WTC11 (cell line): Measurements from ENCODE around the gene NMBR. TPM values are rescaled to one million over a fixed set of nuclear protein-coding genes. Genes with fewer than 3 reads are reported as not detected.
A peak's percentile ranks its signal among the peaks of the same experiment; 100 is the strongest.

Experiments
- ATAC-seq: fragments of 200-7000 bp; cut with Tn5 transposase; 2 replicates; pipeline ENCODE4 v1.10.0; 2021; ENCODE audit warnings: mild to moderate bottlenecking, moderate library complexity
- CTCF ChIA-PET: fragments of 300-600 bp; sonication (Branson Sonifier 250); formaldehyde crosslinking; loops from one replicate; lab custom pipeline; 2021; ENCODE audit warnings: antibody characterized with exemption; lab: Charles Lee
- POLR2A ChIA-PET: fragments of 350-600 bp; sonication (Branson Sonifier 250); formaldehyde crosslinking; loops from one replicate; lab custom pipeline; 2021; ENCODE audit warnings: antibody characterized with exemption; lab: Charles Lee
- DNase-seq: peaks from one replicate; pipeline ENCODE4 v3.0.0; 2021; ENCODE audit warnings: low spot score
- H3K27ac Mint-ChIP-seq: 2 replicates; pipeline ENCODE4 v1.8.0; 2021; ENCODE audit warnings: mixed read lengths
- H3K27me3 Mint-ChIP-seq: 2 replicates; pipeline ENCODE4 v1.8.0; 2021; ENCODE audit warnings: low read depth, mild to moderate bottlenecking, moderate library complexity, mixed read lengths
- H3K36me3 Mint-ChIP-seq: 2 replicates; pipeline ENCODE4 v1.8.0; 2021; ENCODE audit warnings: mixed read lengths
- H3K4me1 Mint-ChIP-seq: 2 replicates; pipeline ENCODE4 v1.8.0; 2022; ENCODE audit warnings: mixed read lengths
- H3K4me3 Mint-ChIP-seq: 2 replicates; pipeline ENCODE4 v1.8.0; 2021; ENCODE audit warnings: mild to moderate bottlenecking, moderate library complexity, mixed read lengths
- H3K9me3 Mint-ChIP-seq: 2 replicates; pipeline ENCODE4 v1.8.0; 2021; ENCODE audit warnings: mixed read lengths
- ESRRA ChIP-seq: sonication (generic); formaldehyde crosslinking; IDR thresholded peaks from 2 replicates; pipeline ENCODE4 v1.8.1; 2022; ENCODE audit warnings: mild to moderate bottlenecking, missing genetic modification reagents, borderline replicate concordance
- MXD4 ChIP-seq: fragments of 250-450 bp; sonication (Bioruptor Pico); IDR thresholded peaks from 2 replicates; pipeline ENCODE4 v1.8.0; 2021; ENCODE audit warnings: mild to moderate bottlenecking, moderate library complexity, borderline replicate concordance
- NFYB ChIP-seq: sonication (generic); formaldehyde crosslinking; conservative IDR thresholded peaks from 2 replicates; pipeline ENCODE4 v1.8.0; 2022; ENCODE audit warnings: low read depth, missing genetic modification reagents
- NR2C2 ChIP-seq: sonication (generic); formaldehyde crosslinking; IDR thresholded peaks from 2 replicates; pipeline ENCODE4 v1.8.0; 2022; ENCODE audit warnings: mild to moderate bottlenecking, missing genetic modification reagents
- OVOL2 ChIP-seq: fragments of 250-450 bp; sonication (Bioruptor Pico); IDR thresholded peaks from 2 replicates; pipeline ENCODE4 v1.9.0; 2021; ENCODE audit warnings: mild to moderate bottlenecking, borderline replicate concordance
- PRRX2 ChIP-seq: fragments of 250-450 bp; sonication (Bioruptor Pico); IDR thresholded peaks from 2 replicates; pipeline ENCODE4 v1.8.0; 2021; ENCODE audit warnings: mild to moderate bottlenecking
- SMAD3 ChIP-seq: sonication (generic); formaldehyde crosslinking; IDR thresholded peaks from 2 replicates; pipeline ENCODE4 v1.8.0; 2022; ENCODE audit warnings: missing genetic modification reagents, mild to moderate bottlenecking, borderline replicate concordance
- ZBTB21 ChIP-seq: sonication (generic); formaldehyde crosslinking; IDR thresholded peaks from 2 replicates; pipeline ENCODE4 v1.8.1; 2023; ENCODE audit warnings: mild to moderate bottlenecking, missing genetic modification reagents, borderline replicate concordance
- ZNF121 ChIP-seq: sonication (generic); formaldehyde crosslinking; IDR thresholded peaks from 2 replicates; pipeline ENCODE4 v1.8.0; 2023; ENCODE audit warnings: missing genetic modification reagents
- ZNF263 ChIP-seq: sonication (generic); formaldehyde crosslinking; IDR thresholded peaks from 2 replicates; pipeline ENCODE4 v1.8.1; 2022; ENCODE audit warnings: low read depth, mild to moderate bottlenecking, moderate library complexity, missing genetic modification reagents
- total RNA-seq: library from RNA; stranded (reverse); gene quantifications from 3 replicates; pipeline ENCODE4 v1.2.3, GENCODE V29; 2021
- TF ChIP-seq, protein P1 (sequence below): fragments of 250-450 bp; sonication (Bioruptor Pico); IDR thresholded peaks from 2 replicates; pipeline ENCODE4 v1.9.0; 2021; ENCODE audit warnings: mild to moderate bottlenecking
- TF ChIP-seq, protein P2 (sequence below): sonication (generic); formaldehyde crosslinking; IDR thresholded peaks from 2 replicates; pipeline ENCODE4 v1.8.1; 2022; ENCODE audit warnings: mild to moderate bottlenecking, moderate library complexity, missing genetic modification reagents
- TF ChIP-seq, protein P3 (sequence below): sonication (generic); formaldehyde crosslinking; IDR thresholded peaks from 2 replicates; pipeline ENCODE4 v1.8.1; 2022; ENCODE audit warnings: missing genetic modification reagents, borderline replicate concordance
- TF ChIP-seq, protein P4 (sequence below): fragments of 200-600 bp; IDR thresholded peaks from 2 replicates; pipeline ENCODE4 v1.8.0; 2022; ENCODE audit warnings: antibody characterized with exemption
- TF ChIP-seq, protein P5 (sequence below): fragments of 250-450 bp; sonication (Bioruptor Pico); IDR thresholded peaks from 2 replicates; pipeline ENCODE4 v1.9.0; 2021; ENCODE audit warnings: mild to moderate bottlenecking, borderline replicate concordance
- TF ChIP-seq, protein P6 (sequence below): sonication (generic); formaldehyde crosslinking; IDR thresholded peaks from 2 replicates; pipeline ENCODE4 v1.8.1; 2023; ENCODE audit warnings: mild to moderate bottlenecking, missing genetic modification reagents, moderate library complexity
- TF ChIP-seq, protein P7 (sequence below): sonication (generic); formaldehyde crosslinking; conservative IDR thresholded peaks from 2 replicates; pipeline ENCODE4 v1.8.1; 2022; ENCODE audit warnings: mild to moderate bottlenecking, missing genetic modification reagents

The NMBR gene
- total RNA-seq, 1 experiment from 2014 or later = not detected

DNA sequence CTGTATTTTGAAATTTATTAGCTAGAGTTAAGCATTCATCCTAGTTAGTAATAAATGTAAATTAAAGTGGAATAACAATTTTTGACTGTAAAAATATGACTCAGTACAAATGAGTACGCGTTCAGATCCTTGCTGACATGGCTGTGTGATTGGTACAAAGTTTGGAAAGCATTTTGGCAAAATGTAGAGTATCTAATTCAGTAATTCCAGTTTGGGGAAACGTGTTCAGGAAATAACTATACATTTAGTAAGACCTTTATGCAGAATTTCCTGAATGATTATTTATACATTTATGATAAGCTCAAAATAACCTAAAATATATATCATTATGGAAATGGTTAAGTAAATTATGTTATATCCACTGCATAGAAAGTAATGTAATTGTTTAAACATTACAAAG is 8.2 kb upstream of the NMBR start:
- no peak overlapping the region for H3K27ac Mint-ChIP-seq
- no peak for DNase-seq
- ChIA-PET CTCF (interaction anchor here (1.9 to 2.5 kb wide), 2 partner anchors 52 to 77 kb away, joined by 9 to 16 read pairs; no protein-coding TSS in a partner anchor), POLR2A (no interaction called here)
- 0 out of 2 replicates have a peak, but pooled peaks cover 4% of the 10 kb centered on the region for H3K36me3 Mint-ChIP-seq
- ATAC-seq = no peak
- no peaks in the 10 kb centered on the region for H3K27me3 Mint-ChIP-seq
- H3K4me1 Mint-ChIP-seq = peaks cover 48% of the 10 kb centered on the region
- no peak overlapping the region for H3K4me3 Mint-ChIP-seq
- H3K9me3 Mint-ChIP-seq = no peaks in the 10 kb centered on the region
- TF ChIP-seq ZNF263 (CRISPR knock-in tag) = no peak
- no peak for TF ChIP-seq ESRRA

DNA sequence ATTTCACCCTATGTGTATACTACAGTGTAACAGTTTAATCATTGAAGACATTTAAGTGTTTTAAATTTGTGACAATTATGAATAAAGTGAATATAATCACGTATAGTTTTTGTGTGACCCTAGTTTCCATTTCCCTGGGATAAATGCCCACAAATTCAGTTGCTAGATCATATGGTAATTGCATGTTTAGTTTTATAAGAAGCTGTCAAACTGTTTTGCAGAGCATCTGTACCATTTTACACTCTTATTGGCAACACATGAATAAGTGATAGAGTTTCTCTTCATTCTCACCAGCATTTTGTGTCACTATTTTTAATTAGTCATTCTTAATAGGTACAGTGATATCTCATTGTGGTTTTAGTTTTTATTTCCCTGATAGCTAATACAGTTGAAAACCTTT is 7.4 kb upstream of the NMBR start:
- ATAC-seq = no peak
- H3K27ac Mint-ChIP-seq = 0 out of 2 replicates have a peak overlapping the region, but pooled peaks have one; percentile 68
- H3K36me3 Mint-ChIP-seq = 0 out of 2 replicates have a peak, but pooled peaks cover 4% of the 10 kb centered on the region
- H3K9me3 Mint-ChIP-seq = no peaks in the 10 kb centered on the region
- CTCF ChIA-PET = no interaction called here
- peaks cover 55% of the 10 kb centered on the region for H3K4me1 Mint-ChIP-seq
- H3K27me3 Mint-ChIP-seq = no peaks in the 10 kb centered on the region
- TF ChIP-seq, protein P1, sequence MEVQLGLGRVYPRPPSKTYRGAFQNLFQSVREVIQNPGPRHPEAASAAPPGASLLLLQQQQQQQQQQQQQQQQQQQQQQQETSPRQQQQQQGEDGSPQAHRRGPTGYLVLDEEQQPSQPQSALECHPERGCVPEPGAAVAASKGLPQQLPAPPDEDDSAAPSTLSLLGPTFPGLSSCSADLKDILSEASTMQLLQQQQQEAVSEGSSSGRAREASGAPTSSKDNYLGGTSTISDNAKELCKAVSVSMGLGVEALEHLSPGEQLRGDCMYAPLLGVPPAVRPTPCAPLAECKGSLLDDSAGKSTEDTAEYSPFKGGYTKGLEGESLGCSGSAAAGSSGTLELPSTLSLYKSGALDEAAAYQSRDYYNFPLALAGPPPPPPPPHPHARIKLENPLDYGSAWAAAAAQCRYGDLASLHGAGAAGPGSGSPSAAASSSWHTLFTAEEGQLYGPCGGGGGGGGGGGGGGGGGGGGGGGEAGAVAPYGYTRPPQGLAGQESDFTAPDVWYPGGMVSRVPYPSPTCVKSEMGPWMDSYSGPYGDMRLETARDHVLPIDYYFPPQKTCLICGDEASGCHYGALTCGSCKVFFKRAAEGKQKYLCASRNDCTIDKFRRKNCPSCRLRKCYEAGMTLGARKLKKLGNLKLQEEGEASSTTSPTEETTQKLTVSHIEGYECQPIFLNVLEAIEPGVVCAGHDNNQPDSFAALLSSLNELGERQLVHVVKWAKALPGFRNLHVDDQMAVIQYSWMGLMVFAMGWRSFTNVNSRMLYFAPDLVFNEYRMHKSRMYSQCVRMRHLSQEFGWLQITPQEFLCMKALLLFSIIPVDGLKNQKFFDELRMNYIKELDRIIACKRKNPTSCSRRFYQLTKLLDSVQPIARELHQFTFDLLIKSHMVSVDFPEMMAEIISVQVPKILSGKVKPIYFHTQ (CRISPR knock-in tag) = no peak
- TF ChIP-seq ESRRA = no peak
- TF ChIP-seq, protein P2, sequence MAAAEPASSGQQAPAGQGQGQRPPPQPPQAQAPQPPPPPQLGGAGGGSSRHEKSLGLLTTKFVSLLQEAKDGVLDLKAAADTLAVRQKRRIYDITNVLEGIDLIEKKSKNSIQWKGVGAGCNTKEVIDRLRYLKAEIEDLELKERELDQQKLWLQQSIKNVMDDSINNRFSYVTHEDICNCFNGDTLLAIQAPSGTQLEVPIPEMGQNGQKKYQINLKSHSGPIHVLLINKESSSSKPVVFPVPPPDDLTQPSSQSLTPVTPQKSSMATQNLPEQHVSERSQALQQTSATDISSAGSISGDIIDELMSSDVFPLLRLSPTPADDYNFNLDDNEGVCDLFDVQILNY = no peak
- TF ChIP-seq, all 79 proteins: peak for 0
- no peak overlapping the region for H3K4me3 Mint-ChIP-seq
- no peak for DNase-seq
- POLR2A ChIA-PET = no interaction called here

DNA sequence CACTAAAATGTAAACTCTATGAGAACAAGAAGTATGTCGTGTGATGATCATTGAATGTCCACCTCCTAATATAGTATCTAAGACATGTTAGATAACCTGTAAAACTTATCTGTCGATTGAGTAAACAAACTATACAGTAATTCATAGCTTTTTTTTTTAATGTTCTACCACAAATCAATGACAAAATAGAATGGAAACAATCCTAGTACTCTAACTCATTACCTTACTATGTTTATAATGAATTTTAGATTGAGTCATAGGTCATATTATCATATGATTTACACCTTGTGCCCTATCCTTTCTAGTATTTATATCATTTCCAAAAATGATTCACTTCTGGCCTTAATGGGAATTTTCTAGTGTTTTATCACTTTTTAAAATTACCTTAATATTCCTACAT is 6.3 kb upstream of the NMBR start:
- no peak for DNase-seq
- CTCF ChIA-PET = no interaction called here
- H3K27me3 Mint-ChIP-seq = no peaks in the 10 kb centered on the region
- no peak overlapping the region for H3K27ac Mint-ChIP-seq
- no peak overlapping the region for H3K4me3 Mint-ChIP-seq
- ATAC-seq = no peak
- peaks cover 66% of the 10 kb centered on the region for H3K4me1 Mint-ChIP-seq
- H3K9me3 Mint-ChIP-seq = no peaks in the 10 kb centered on the region
- H3K36me3 Mint-ChIP-seq = 0 out of 2 replicates have a peak, but pooled peaks cover 4% of the 10 kb centered on the region
- POLR2A ChIA-PET = no interaction called here
- TF ChIP-seq SMAD3 (CRISPR knock-in tag) (no peak), OVOL2 (CRISPR knock-in tag) (no peak), MXD4 (no peak), NFYB (CRISPR knock-in tag) (no peak), PRRX2 (no peak), ZNF121 (CRISPR knock-in tag) (no peak), ZBTB21 (CRISPR knock-in tag) (no peak), NR2C2 (CRISPR knock-in tag) (no peak)
- TF ChIP-seq, protein P3, sequence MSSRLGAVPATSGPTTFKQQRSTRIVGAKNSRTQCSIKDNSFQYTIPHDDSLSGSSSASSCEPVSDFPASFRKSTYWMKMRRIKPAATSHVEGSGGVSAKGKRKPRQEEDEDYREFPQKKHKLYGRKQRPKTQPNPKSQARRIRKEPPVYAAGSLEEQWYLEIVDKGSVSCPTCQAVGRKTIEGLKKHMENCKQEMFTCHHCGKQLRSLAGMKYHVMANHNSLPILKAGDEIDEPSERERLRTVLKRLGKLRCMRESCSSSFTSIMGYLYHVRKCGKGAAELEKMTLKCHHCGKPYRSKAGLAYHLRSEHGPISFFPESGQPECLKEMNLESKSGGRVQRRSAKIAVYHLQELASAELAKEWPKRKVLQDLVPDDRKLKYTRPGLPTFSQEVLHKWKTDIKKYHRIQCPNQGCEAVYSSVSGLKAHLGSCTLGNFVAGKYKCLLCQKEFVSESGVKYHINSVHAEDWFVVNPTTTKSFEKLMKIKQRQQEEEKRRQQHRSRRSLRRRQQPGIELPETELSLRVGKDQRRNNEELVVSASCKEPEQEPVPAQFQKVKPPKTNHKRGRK (CRISPR knock-in tag) = no peak
- TF ChIP-seq, protein P4, sequence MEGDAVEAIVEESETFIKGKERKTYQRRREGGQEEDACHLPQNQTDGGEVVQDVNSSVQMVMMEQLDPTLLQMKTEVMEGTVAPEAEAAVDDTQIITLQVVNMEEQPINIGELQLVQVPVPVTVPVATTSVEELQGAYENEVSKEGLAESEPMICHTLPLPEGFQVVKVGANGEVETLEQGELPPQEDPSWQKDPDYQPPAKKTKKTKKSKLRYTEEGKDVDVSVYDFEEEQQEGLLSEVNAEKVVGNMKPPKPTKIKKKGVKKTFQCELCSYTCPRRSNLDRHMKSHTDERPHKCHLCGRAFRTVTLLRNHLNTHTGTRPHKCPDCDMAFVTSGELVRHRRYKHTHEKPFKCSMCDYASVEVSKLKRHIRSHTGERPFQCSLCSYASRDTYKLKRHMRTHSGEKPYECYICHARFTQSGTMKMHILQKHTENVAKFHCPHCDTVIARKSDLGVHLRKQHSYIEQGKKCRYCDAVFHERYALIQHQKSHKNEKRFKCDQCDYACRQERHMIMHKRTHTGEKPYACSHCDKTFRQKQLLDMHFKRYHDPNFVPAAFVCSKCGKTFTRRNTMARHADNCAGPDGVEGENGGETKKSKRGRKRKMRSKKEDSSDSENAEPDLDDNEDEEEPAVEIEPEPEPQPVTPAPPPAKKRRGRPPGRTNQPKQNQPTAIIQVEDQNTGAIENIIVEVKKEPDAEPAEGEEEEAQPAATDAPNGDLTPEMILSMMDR = no peak
- TF ChIP-seq, protein P2 = no peak
- TF ChIP-seq, protein P5, sequence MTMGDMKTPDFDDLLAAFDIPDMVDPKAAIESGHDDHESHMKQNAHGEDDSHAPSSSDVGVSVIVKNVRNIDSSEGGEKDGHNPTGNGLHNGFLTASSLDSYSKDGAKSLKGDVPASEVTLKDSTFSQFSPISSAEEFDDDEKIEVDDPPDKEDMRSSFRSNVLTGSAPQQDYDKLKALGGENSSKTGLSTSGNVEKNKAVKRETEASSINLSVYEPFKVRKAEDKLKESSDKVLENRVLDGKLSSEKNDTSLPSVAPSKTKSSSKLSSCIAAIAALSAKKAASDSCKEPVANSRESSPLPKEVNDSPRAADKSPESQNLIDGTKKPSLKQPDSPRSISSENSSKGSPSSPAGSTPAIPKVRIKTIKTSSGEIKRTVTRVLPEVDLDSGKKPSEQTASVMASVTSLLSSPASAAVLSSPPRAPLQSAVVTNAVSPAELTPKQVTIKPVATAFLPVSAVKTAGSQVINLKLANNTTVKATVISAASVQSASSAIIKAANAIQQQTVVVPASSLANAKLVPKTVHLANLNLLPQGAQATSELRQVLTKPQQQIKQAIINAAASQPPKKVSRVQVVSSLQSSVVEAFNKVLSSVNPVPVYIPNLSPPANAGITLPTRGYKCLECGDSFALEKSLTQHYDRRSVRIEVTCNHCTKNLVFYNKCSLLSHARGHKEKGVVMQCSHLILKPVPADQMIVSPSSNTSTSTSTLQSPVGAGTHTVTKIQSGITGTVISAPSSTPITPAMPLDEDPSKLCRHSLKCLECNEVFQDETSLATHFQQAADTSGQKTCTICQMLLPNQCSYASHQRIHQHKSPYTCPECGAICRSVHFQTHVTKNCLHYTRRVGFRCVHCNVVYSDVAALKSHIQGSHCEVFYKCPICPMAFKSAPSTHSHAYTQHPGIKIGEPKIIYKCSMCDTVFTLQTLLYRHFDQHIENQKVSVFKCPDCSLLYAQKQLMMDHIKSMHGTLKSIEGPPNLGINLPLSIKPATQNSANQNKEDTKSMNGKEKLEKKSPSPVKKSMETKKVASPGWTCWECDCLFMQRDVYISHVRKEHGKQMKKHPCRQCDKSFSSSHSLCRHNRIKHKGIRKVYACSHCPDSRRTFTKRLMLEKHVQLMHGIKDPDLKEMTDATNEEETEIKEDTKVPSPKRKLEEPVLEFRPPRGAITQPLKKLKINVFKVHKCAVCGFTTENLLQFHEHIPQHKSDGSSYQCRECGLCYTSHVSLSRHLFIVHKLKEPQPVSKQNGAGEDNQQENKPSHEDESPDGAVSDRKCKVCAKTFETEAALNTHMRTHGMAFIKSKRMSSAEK (CRISPR knock-in tag) = no peak
- TF ChIP-seq, protein P6, sequence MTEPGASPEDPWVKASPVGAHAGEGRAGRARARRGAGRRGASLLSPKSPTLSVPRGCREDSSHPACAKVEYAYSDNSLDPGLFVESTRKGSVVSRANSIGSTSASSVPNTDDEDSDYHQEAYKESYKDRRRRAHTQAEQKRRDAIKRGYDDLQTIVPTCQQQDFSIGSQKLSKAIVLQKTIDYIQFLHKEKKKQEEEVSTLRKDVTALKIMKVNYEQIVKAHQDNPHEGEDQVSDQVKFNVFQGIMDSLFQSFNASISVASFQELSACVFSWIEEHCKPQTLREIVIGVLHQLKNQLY (CRISPR knock-in tag) = no peak
- TF ChIP-seq, protein P7, sequence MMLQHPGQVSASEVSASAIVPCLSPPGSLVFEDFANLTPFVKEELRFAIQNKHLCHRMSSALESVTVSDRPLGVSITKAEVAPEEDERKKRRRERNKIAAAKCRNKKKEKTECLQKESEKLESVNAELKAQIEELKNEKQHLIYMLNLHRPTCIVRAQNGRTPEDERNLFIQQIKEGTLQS (CRISPR knock-in tag) = no peak
